COLO829 (cell line): ENCODE results near the gene FGF10.

Experiments
- DNase-seq: peaks from one replicate; pipeline ENCODE4 v3.0.0; 2012; ENCODE audit warnings: low spot score

The FGF10 gene

DNA sequence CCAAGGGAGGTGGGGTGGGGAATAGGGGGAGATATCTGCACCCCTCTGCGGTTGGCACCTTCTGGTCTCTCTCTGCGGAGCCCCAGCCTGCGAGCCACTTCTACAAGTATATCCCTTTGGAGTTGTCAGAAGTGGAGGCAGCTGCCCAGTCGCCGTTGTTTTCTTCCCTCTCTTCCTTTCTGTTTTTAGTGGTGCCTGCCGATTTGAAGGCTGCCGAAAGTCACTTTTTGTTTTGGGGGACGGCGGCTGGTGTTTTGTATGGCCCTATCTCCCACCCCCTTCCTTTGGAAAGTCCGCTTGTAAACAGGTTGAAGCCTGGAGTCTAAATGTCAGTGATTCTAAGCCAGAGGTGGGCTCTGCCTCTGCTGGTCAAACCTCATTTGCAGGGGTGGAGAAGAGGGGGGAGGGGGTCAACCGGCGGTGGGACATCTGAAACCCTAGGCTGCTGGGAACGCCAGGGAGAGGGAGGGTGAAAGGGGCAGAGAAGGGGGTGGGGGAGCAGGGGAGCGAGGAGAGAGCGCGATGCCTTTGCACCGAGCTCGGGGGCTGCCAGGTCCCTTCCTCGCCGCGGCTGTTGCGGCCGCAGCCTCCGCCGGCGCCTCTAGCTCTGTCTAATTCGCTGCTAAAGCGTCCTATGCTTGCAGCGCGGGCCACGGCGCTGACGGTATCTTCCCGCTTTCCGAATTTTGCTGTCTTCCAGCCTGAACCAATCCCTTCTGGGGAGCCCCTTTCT is at the start of gene FGF10:
FGF10 (minus strand) TSS at position 331 of the 733 bp plus-strand sequence. CDS start 738 bp downstream, outside the sequence.
- DNase-seq = no peak

DNA sequence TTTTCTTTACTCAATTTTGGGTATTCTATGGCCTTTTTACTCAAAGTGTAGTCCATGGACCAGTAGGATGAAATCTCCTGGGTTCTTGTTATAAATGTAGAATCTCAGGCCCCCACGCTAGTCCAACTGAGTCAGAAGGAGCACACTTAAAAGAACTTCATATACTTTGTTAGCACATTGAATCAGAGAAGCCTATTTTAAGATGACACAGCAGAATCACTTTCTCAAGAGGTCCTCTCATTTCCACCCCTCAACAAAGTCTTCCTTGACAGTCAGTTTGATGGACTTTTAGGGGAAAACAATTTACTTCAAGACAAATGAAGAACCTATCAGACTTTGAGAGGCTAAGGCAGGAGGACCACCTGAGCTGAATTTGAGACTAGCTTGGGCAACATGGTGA is 37.7 kb upstream of the FGF10 start:
- no peak for DNase-seq

DNA sequence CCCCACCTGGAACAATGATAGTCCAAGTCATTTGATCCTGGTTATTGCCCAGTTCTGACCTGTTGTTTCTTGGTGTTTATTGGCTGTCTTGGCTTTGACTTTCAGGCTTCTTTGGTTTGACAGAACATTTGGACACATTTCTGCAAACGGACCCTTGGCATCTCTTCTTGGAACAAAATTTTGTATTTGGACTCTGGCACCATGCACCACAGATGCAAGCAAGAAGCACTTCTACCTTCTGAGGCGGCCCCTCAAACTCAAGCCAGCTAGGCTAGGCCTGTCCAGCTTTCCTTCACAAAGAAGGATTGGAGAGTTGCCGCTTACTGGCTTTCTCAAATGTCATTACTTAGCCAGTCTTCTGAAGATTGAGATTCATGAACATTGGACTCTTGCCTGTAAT is 23.1 kb upstream of the FGF10 start:
- no peak for DNase-seq

DNA sequence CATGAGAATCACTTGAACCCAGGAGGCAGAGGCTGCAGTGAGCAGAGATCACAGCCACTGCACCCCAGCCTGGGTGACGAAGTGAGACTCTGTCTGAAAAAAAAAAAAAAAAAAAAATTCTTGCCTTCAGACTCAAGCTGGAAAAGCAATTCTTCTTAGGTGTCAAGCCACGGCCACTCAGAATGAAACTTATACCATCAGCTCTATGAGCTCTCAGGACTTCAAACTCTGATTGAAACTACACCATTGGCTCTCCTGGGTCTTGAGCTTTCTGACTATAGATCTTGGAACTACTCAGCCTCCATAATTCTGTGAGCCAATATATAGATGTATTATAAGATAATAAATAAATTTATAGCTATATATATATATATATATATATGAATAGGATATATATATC is 12.9 kb upstream of the FGF10 start:
- DNase-seq = no peak

DNA sequence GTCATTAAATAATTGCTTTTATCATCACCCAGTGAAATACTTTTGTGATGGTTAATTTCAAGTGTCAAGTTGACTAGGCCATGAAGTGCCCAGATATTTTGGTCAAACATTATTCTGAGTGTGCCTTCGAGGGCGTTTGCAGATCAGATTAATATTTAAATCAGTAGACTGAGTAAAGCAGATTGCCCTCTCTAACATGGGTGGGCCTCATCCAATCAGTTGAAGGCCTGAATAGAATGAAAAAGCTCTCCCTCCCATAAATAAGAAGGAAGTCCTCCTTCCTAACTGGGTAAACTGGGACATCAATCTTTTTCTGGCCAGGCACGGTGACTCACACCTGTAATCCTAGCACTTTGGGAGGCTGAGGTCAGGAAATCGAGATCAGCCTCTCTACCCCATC is 12.4 kb upstream of the FGF10 start:
- no peak for DNase-seq

DNA sequence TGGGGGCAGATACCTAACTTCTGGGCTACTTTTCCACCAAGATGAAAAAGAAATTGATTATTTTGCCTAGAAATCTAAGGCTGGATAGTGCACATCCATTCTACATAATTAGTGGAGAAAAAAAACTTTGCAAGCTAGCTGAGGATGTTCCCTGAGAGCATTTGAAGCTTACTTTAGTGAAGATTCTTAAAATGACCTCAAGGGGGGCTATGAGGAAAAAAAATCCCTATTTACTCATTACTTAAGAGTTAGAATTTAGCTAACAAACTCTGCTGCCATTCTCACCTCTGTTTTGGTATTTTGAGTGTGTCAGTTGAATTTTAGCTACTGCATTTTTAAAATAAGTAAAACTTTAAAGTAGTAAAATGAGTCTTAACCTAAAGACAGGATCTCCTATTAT is 9.2 kb upstream of the FGF10 start:
- DNase-seq = no peak

DNA sequence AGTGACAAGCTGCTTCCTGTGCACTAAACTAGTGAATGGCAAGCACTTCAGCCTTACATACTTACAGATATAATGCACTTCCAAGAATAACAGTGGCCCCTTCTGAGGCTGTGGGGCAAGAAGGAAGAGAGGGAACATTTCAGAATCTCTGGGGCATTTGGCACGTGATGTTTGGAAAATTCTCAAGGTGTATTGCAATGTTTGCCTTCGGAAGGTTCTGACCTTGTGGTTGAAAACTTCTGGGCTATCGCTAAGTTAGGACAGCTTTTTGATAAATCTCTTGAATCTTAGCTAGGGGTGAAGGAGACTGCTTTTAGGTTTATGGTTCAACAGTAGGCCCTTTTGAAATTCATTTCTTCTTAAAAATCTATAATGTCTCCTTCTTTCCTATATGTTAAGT is 7.1 kb upstream of the FGF10 start:
- no peak for DNase-seq

DNA sequence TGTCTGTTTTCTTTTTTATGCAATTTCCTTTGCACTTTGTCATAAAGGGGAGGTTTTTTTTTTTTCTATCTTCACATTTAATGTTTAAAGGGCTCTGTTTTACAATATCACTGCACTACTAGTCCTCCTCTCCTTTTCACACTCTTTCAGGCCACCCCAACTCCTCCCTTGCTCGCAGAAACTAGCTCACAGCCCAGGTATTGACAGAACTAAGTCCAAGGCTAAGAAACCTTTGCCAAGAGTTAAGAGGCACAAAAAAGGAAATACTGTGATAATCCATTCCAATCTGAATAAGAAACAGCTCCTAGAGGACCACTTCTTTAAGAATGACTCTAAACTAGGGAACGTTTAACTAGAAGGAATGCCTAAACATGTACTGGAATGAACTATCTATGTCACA is 1.1 kb upstream of the FGF10 start:
- no peak for DNase-seq

DNA sequence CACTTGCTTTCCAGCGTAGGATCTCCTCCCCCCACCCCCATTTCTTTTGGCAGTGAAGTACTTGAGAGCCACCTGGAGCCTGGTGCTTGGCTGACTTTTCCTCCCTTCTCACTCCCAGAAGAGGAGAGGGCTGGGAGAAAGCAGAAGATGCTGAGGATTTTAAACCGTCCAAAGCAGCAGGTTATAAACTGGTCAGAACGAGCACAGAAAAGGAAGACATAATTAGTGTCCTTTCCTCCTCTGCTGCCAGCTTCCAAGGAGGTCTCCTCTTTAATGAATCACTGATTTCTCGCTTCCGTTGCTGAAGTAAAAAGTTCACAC is 563 bp upstream of the FGF10 start:
- DNase-seq = no peak

DNA sequence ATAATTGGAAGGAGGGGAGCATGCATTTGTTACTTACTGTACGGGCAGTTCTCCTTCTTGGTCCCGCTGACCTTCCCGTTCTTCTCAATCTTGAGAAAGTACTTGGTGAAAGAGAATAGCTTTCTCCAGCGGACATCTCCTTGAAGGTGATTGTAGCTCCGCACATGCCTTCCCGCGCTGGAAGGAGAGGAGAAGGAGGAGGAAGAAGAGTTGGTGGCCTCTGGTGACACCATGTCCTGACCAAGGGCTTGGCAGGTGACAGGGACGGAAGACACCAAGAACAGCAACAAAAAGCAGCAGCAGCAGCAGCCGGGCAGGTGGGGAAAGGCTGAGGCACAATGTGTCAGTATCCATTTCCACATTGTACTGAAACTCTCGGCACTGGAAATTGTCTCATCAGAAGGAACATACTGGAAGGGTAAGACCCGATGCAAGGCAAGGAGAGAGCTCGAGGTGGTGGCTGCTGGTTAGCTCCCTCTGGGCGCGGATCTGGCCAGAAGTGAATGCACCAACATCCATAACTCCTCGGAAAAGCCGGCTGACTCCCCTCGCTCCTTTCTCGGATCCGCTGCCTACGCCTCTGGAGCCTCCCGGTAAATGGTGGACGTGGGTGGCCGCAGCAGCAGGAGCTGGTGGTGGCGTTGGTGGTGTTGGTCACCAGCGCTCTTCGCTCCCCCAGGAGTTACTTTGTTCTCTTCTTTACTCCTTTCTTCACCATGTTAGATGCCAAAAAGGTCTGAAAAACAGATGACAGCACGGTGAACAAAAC is 715 bp downstream of the FGF10 start:
- no peak for DNase-seq

DNA sequence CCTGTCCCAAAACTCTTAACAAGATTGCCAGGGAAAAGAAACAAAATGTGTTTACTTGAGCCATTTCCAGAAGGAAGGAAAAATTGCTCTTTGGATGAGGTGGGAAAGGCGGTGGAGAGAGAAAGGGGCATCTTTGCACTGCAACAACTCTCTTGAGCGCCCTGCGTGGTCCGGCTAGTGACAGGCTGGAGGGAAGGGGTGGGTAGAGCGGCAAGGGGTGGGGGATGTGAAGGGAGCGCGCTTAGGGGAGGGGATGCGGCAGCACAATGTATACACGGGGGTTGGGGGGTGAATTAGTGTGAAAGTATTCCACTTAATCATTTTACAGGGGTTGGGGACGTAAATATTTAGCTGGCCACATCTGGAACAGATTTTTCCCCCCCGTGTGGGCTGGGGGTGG is 1.3 kb downstream of the FGF10 start:
- no peak for DNase-seq

DNA sequence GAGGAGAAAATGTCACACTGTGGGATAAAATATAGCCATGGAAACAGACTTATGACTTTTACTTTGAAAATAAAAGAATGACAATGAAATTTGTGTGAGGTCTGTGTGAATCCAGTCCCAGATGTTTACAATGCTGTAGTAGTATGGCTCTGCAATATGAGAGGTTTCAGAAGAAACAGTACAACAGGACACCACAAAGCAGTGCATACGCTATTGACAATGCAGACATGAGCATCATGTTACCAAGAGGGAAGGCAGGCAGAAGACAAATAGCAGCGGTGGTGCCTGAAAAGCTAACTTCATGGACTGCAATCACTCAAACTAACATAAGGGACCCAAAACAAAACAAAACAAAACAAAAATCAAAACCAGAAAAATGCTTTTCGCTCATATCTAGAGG is 1.8 kb downstream of the FGF10 start:
- DNase-seq = no peak

DNA sequence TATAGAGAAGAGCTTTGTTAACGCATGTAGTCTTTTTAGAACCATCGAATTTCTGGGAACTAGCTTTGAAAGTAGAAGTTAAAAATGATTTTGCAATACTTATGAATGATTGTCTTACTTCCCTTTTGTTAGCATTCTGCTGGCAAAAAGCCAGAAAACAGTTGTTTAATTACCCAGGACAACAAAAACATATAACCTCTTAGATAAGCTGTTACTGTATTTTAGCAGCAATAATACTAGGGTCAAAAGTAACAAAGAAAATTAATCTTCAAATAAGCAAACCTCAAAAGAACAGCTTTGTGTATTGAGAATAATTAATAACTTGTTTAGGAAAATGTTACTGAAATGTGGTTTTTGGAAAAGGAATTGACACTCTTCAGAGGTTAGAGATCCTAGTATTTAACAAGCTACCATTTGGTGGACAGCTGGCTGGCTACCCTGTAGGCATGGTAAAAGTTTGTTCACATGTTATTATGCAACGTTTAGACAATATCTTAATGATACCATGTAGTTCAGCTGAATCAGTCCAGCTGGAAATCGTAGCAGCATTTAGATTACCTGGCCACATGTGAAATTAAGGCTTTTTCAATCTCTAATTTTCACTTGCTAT is 3.8 kb downstream of the FGF10 start:
- DNase-seq = no peak

DNA sequence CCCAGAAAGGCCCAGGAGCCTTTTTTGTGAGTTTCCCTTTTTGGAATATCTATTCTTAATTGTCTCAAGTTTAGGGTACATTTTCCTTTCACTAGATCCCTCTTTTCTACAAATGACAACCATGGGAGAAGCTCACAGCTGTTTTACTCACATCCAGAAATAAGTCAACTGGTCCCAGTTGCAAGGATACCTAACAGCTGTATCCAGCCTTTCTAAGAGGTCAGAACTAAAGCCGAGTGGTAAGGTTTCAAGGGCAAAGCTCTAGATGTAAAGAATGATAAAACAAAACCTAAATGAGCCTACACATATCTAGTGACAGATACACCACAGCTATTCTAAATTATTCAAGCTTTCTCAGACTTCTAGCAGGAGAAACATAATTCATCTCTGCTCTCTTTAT is 4.4 kb downstream of the FGF10 start:
- no peak for DNase-seq

DNA sequence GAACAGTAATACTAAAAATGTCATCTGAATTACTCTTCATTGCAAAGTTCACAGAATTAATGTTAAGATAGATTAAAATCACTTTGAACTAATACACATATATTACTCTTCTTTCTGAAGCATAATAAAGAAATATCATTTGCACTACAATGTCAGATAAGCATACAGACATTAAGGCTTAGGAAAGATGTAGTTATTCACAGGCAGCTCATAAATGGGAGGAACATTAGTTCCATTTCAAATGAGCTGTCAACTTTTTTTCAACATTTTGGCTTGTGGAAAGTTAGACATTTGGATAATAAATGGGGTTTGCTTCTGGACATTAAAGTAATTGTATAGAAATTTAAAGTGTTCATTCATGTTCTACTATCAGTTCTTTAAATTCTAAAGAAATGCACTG is 6.3 kb downstream of the FGF10 start:
- no peak for DNase-seq

DNA sequence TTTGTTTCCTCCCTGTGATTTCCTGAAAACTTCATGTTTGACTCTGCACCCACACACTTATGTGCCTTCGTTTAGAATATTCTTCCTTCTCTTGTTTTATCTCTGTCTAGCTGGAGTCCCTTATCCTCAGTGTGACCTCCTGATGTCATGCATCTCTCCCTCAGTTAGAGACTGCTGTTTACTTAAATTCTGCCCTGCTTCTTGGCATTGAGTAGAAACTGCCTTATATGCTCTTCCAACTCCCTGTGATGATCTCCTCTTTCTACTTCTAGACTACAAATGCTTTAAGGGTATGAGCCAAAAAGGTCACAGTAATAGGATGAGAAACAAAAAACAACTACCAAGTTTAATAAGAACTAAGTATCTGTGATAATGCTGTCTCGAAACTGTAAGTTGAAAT is 12.2 kb downstream of the FGF10 start:
- no peak for DNase-seq

DNA sequence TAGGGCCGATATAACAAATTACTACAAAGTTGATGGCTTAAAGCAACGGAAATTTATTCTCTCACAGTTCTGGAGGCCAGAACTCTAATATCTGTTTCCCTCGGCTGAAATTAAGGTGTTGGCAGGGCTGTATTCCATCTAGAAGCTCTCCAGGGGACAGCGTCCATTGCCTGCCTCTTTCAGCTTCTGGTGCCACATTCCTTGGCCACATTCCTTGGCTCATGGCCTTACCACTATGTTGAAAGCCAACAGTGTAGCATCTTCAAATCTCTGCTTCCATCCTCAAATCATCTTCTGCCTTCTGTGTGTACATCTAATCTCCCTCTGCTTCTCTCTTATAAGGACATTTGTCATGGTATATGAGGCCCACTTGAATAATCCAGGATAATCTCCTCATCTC is 17.2 kb downstream of the FGF10 start:
- DNase-seq = no peak

DNA sequence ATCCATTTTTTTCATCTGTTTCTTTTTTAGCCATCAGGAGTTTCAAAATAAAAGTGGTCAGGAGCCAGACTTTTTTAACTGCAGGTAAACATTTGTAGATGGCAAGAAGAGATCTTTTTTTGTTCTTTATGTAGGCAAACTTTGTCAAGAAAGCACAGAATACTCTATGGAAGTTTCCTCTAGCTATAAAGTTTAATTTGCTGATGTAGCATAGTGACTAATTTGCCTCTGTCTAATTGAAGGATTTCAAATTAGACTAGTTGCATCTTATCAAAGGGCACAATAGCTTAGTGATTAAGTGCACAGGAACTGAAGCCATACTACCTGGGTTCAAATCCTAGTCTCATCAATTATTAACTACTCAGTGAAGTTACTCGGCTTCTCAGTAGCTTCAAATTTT is 22.0 kb downstream of the FGF10 start:
- no peak for DNase-seq

DNA sequence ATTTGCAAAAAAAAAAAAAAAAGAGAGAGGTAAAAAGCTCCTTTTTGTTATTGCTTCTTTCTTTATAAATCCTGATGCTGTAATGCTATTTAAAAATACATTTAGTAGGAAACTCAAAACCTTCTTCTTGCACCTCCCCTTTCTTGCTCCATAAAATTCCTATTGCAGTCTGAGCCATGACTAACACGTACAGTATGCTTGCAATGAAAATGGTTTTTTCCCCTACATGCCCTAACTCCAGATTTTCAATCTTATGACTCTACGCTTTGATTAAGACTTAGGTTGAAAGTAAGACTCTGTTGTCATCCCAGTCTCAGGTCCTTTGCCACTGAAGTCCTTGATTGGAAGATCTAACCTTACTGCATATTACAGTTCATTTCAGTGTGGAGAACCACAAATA is 23.9 kb downstream of the FGF10 start:
- DNase-seq = no peak

DNA sequence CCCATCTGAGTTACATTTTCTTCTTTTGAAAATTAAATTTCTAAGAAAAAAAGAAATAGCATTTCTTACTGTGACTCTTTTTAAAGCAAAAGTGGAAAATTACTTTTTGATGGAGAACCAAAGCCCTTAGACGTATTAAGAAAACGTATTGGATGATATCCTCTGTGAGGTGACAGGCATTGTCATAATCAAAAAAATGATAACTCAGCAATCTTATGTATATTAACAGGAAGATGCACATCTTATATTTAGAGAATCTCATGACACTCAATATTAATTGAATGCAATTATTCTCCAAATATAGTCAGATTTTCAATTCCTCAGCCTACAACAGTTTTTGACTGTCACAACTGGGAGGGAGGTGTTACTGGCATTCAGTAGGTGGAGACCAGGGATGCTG is 25.1 kb downstream of the FGF10 start:
- no peak for DNase-seq

DNA sequence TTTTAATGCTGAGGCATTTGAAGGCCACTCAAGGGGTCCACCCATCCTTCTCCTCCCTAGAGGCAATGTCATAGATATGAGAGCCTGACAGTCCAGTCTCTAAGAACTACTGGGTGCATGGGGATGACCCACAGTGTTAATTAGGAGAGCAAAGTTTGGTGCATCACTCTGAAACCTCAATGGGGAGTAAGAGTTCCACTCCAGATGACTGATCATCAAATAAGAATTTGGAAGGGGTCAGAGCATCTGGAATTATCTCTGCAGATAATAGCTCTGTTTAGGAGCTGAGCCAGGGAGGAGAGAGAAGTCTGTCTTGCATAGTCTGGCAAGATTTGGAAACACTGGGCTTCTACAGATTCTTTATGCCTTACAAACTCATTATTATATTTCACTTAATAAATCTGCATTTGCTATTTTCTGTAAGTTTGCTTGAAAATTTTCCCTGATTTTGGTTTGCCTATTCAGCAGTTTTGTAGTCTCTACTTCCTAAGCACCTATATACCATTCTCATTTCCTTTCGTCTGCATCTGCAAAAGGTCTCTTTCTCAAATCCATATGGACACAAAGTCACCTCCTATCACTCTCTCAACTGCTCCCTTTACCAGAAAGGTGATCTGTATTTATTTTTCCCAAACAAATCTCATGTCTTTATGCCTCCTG is 27.7 kb downstream of the FGF10 start:
- DNase-seq = no peak

DNA sequence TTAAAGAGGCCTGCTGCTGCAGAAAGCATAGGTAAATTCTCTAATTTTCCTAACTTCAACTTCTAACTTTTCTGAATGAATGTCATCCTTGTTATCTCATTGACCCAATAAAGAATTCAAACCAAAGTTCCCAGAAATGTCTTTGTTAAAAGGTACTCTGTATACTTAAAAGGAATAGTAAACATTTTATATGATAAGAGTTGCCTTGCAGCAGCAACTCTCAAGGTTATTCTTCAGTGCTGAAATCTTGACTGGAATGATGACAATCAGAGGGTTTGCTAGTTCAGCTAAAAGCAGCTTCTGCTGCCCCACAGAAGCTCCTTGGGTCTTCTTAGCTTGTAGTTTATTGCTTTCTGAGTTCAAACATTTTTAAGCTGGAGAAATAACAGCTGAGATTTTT is 28.3 kb downstream of the FGF10 start:
- no peak for DNase-seq

DNA sequence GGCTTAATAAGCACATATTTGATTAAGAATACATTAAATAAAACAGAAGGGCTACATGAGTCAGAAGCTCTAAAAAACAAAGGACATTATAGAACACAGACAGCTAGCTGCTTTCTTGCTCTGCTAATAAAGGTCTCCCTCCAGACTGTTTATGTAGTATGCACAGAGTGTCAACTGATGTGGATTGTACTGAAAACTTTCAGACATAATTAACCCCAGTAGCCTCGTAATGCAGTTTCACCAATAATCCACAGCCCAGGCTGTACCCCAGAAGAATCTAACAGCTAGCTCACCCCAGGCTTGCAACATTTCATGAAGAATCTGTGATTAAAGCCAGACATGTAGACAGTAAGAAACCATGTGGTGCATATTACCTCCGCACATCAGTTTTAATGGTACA is 30.8 kb downstream of the FGF10 start:
- DNase-seq = no peak
